NB4 (cell line): ENCODE measurements around the gene BEST2.
A peak's percentile ranks its signal among the peaks of the same experiment; 100 is the strongest.

Source experiments
- DNase-seq: peaks from one replicate; pipeline ENCODE4 v3.0.0; 2010; ENCODE audit warnings: low read depth
- H3K4me3 ChIP-seq: one replicate; pipeline ENCODE4 v1.5.1; 2011; ENCODE audit warnings: mild to moderate bottlenecking, low read depth, low read length, moderate library complexity
- MYC ChIP-seq: IDR thresholded peaks from 2 replicates; pipeline ENCODE4 v1.6.1; 2011; ENCODE audit warnings: low read depth, low read length
- POLR2A ChIP-seq: IDR thresholded peaks from 2 replicates; pipeline ENCODE4 v1.6.1; 2011; ENCODE audit warnings: mild to moderate bottlenecking; ENCODE audit not compliant: insufficient read length; ENCODE audit errors: extremely low read depth
- TF ChIP-seq, protein P1 (sequence below): IDR thresholded peaks from one replicate; pipeline ENCODE4 v1.5.1; 2012; ENCODE audit warnings: low read depth, low read length
- TF ChIP-seq, protein P2 (sequence below): IDR thresholded peaks from 2 replicates; pipeline ENCODE4 v1.6.1; 2011; ENCODE audit warnings: low read depth, low read length

Gene BEST2

DNA sequence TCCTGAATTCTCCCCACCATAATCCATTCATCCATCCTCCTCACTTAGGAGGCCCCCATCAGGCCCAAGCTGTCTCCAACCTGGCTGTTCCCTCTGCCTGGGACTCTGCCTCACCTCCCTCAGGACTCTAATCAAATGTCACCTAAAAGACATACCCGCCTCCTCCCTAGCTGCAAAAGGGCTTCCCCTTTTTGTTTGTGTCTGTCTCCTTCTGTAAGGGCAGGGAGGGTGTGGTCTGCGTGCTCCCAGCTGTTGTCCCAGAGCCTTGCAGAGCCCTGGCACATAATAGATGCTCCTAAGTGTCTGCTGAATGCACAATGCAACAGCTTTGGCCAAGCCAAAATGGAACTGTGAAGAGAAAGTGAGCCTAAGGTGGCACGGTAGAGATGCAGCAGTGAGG, 21.5 kb upstream of the BEST2 start:
- no peak overlapping the region for H3K4me3 ChIP-seq
- peak; percentile 48 for DNase-seq
- TF ChIP-seq, protein P1, sequence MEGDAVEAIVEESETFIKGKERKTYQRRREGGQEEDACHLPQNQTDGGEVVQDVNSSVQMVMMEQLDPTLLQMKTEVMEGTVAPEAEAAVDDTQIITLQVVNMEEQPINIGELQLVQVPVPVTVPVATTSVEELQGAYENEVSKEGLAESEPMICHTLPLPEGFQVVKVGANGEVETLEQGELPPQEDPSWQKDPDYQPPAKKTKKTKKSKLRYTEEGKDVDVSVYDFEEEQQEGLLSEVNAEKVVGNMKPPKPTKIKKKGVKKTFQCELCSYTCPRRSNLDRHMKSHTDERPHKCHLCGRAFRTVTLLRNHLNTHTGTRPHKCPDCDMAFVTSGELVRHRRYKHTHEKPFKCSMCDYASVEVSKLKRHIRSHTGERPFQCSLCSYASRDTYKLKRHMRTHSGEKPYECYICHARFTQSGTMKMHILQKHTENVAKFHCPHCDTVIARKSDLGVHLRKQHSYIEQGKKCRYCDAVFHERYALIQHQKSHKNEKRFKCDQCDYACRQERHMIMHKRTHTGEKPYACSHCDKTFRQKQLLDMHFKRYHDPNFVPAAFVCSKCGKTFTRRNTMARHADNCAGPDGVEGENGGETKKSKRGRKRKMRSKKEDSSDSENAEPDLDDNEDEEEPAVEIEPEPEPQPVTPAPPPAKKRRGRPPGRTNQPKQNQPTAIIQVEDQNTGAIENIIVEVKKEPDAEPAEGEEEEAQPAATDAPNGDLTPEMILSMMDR, result no peak
- TF ChIP-seq, protein P2, sequence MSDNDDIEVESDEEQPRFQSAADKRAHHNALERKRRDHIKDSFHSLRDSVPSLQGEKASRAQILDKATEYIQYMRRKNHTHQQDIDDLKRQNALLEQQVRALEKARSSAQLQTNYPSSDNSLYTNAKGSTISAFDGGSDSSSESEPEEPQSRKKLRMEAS, result no peak
- no peak for TF ChIP-seq POLR2A
- TF ChIP-seq MYC, result no peak

DNA sequence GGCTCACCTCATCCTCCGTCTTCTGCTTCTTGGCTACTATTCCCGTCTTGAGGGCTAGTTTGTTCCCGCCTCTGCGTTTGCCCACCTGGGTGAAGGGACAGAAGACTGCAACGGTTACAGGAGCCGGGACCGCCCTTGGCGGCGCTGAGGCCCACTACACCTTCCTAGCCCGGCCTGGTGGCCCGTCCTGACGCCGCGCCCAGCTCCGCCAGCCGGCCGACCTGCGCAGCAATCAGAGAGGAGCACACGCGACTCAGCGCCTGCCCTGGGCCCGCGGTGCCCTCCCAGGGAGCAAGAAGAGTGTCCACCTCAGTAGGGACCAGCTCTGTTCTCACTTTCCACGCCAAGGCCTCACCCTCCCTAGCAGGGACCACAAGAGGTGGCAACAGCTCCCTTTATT, 20.3 kb upstream of the BEST2 start:
- H3K4me3 ChIP-seq, result no peak overlapping the region
- TF ChIP-seq POLR2A (no peak), MYC (no peak)
- TF ChIP-seq, protein P2, result no peak
- TF ChIP-seq, protein P1, result no peak
- DNase-seq, result no peak

DNA sequence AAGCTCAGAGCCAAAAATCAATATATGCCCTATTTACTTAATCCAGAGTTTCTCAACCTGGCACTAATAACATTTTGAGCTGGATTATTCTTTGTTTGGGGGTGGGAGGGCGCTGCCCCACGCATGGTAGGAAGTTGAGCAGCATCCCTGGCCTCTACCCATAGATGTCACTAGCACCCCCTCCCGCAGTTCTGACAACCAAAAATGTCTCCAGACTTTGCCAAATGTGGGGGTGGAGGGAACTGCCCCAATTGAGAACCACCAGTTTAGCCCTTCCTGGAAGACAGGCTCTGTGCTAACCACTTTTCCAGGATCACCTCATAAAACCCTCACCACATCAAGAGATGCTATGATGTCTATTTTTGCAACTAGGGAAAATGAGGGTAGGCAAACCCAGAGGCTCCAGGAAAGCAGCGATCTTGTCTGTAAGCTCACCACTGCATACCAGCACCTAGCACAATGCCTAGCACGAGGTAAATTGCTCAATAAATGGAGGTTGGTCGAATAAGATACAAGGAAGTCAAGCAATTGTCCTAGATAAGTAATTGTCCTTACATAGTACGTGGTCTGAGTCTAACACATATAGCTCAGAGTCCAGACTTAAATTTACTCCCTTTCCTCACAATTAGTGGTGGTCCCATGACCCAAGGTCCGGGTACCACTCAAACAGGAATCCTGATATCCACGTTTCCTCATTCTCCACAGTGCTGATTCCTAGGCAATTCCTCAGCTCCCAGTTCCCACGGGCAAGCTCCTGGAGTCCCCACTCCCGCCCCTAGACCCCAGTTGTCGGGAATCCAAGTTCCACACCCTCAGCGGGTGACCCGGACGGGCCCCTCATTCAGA, 18.0 kb upstream of the BEST2 start:
- no peak for TF ChIP-seq POLR2A
- TF ChIP-seq, protein P1, result peak; percentile 59
- peak overlapping the region; percentile 86 for H3K4me3 ChIP-seq
- peak; percentile 77 for DNase-seq

DNA sequence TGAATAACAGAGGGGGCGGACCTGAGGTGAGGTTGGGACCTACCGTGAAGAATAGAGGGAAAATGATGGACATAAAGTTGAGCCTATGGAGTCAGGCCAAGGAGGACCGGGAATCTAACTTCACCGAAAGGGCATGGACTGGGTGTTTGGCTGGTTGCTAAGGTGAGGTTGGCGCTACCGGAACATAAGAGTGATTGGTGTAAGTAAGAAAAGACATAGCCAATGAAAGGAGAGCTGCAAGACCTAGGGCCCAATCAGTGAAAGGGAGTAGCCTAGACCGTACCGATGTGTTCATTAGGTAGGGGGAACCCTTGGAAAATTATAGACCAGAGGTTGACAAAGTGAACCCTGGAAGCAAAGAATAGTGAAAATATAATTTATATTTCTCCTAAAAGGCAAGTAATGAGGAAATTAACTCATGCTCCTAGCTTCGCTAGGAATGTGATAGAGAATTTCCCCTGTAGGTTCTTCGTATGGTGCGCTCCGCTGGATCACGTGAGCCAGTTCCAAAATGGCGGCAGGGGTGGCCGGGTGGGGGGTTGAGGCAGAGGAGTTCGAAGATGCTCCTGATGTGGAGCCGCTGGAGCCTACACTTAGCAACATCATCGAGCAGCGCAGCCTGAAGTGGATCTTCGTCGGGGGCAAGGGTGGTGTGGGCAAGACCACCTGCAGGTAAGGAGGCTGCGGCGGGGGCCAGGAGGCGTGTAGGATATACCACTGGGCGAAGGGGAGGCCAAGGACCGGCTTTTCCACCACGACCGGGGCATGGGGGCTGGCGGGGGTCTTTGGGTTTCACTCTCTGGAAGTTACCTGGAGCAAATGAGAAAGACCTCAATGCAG, 14.4 kb upstream of the BEST2 start, which contains the start of gene GET3:
Gene GET3, plus strand, starts transcription at position 503 of the 840 bp plus-strand sequence. Its CDS starts 9 bp downstream, at position 512.
- DNase-seq, result peak; percentile 97
- TF ChIP-seq, protein P1, result no peak
- TF ChIP-seq, protein P2, result peak; percentile 78
- no peak for TF ChIP-seq MYC
- peak; percentile 52 for TF ChIP-seq POLR2A
- H3K4me3 ChIP-seq, result peak within 1 kb of the TSS; percentile 93

DNA sequence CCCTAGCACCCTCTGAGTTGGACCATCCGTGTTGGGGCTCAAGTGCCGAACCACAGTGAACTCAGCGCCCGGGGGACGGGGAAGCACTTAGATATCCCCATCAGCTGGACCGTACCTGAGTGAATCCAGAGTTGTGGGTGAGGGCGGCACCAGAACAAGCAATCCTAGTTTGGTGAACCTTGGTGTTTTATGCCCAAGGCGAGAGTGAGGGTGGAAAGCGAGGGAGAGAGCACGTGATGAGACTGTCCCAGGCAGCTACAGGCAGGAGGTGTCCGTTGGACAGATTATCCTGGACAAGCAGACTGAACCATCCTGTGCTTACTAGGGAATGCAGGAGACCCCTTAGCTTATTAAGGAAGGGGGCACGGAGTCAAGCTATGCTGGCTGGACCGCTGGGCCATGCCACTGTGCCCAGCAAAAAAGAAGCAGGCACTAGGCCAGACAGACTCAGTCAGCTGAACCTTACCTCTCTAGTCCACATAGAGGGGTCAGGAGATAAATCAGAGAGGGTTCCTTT, 13.7 kb upstream of the BEST2 start:
- TF ChIP-seq POLR2A, result no peak
- TF ChIP-seq, protein P1, result no peak
- no peak for TF ChIP-seq MYC
- TF ChIP-seq, protein P2, result no peak
- peak overlapping the region; percentile 93 for H3K4me3 ChIP-seq
- no peak for DNase-seq
